IMR-90 (cell line): ENCODE data around the gene DOCK2. TPM values are rescaled to one million over a fixed set of nuclear protein-coding genes. Genes with fewer than 3 reads are reported as not detected.

Source experiments
- ATAC-seq: fragments of 200-7000 bp; cut with Tn5 transposase; 2 replicates; pipeline ENCODE4 v1.9.1; 2020; ENCODE audit warnings: low read depth, mild to moderate bottlenecking, moderate library complexity
- BruUV-seq: library from RNA; stranded (reverse); fragments of 400-500 nt; replicated peaks from 2 replicates; lab custom pipeline; 2021; lab: Mats Ljungman, UMichigan
- CTCF ChIA-PET: fragments of 300-600 bp; formaldehyde crosslinking; extraction: SDS; loops from one replicate; lab custom pipeline; 2021; ENCODE audit warnings: antibody characterized with exemption; lab: Yijun Ruan, JAX
- POLR2A ChIA-PET: fragments of 300-600 bp; sonication (Branson Sonifier 250); formaldehyde crosslinking; loops from one replicate; lab custom pipeline; 2022; ENCODE audit warnings: antibody characterized with exemption; ENCODE audit not compliant: unreplicated experiment; lab: Charles Lee
- DNase-seq: peaks from one replicate; pipeline ENCODE4 v3.0.0; 2013
- H2AFZ ChIP-seq: replicated peaks from 2 replicates; pipeline ENCODE3; 2013; ENCODE audit warnings: low read length, mild to moderate bottlenecking; ENCODE audit not compliant: poor library complexity
- H2AK5ac ChIP-seq: 2 replicates; pipeline ENCODE4 v1.6.1; 2013; ENCODE audit warnings: low read depth, low read length, inconsistent platforms
- H2AK9ac ChIP-seq: replicated peaks from 2 replicates; pipeline ENCODE3; 2013; ENCODE audit warnings: mild to moderate bottlenecking, low read depth, low read length, moderate library complexity; ENCODE audit not compliant: poor library complexity
- H2BK120ac ChIP-seq: 2 replicates; pipeline ENCODE4 v1.6.1; 2013; ENCODE audit warnings: low read depth, low read length, inconsistent platforms
- H2BK15ac ChIP-seq: 3 replicates; pipeline ENCODE4 v1.6.1; 2013; ENCODE audit warnings: low read depth, low read length, inconsistent platforms
- H2BK20ac ChIP-seq: 2 replicates; pipeline ENCODE4 v1.6.1; 2013; ENCODE audit warnings: low read depth, mild to moderate bottlenecking, inconsistent platforms, low read length, moderate library complexity
- H2BK5ac ChIP-seq: 2 replicates; pipeline ENCODE4 v1.6.1; 2013; ENCODE audit warnings: mild to moderate bottlenecking, low read depth, low read length, inconsistent platforms; ENCODE audit not compliant: poor library complexity, severe bottlenecking
- H3K14ac ChIP-seq: replicated peaks from 2 replicates; pipeline ENCODE4 v1.6.1; 2013; ENCODE audit warnings: low read depth, low read length, inconsistent platforms
- H3K18ac ChIP-seq: 2 replicates; pipeline ENCODE4 v1.6.1; 2013; ENCODE audit warnings: low read depth, low read length, control low read depth
- H3K23ac ChIP-seq: 2 replicates; pipeline ENCODE4 v1.6.1; 2013; ENCODE audit warnings: low read depth, low read length, inconsistent platforms
- H3K27ac ChIP-seq: 2 replicates; pipeline ENCODE4 v1.5.1; 2013; ENCODE audit warnings: mild to moderate bottlenecking, control low read depth, low read length; ENCODE audit not compliant: insufficient read depth
- H3K27me3 ChIP-seq: 2 replicates; pipeline ENCODE4 v1.6.1; 2013; ENCODE audit warnings: low read length; ENCODE audit not compliant: control insufficient read depth, insufficient read depth
- H3K36me3 ChIP-seq: 2 replicates; pipeline ENCODE4 v1.6.1; 2013; ENCODE audit warnings: low read length, mixed read lengths; ENCODE audit not compliant: control insufficient read depth, insufficient read depth
- H3K4ac ChIP-seq: 2 replicates; pipeline ENCODE4 v1.6.1; 2013; ENCODE audit warnings: low read depth, low read length, inconsistent platforms
- H3K4me1 ChIP-seq: 2 replicates; pipeline ENCODE4 v1.6.1; 2013; ENCODE audit warnings: low read length, mixed read lengths; ENCODE audit not compliant: control insufficient read depth, insufficient read depth
- H3K4me2 ChIP-seq: 2 replicates; pipeline ENCODE4 v1.6.1; 2013; ENCODE audit warnings: low read depth, mild to moderate bottlenecking, control low read depth, low read length, moderate library complexity
- H3K4me3 ChIP-seq: 2 replicates; pipeline ENCODE4 v1.5.1; 2013; ENCODE audit warnings: low read depth, mild to moderate bottlenecking, control low read depth, low read length, moderate library complexity; ENCODE audit not compliant: insufficient read depth
- H3K56ac ChIP-seq: 2 replicates; pipeline ENCODE4 v1.6.1; 2013; ENCODE audit warnings: low read length, inconsistent platforms; ENCODE audit not compliant: insufficient read depth; ENCODE audit errors: extremely low read depth
- H3K79me1 ChIP-seq, 2 experiments: 2 replicates each; pipeline ENCODE4 v1.6.1; 2013; ENCODE audit warnings: low read length in 2 of 2, inconsistent platforms in 1 of 2, low read depth in 1 of 2
- H3K9ac ChIP-seq: 2 replicates; pipeline ENCODE4 v1.6.1; 2013; ENCODE audit warnings: low read depth, low read length, control low read depth
- H3K9me1 ChIP-seq: 2 replicates; pipeline ENCODE4 v1.6.1; 2013; ENCODE audit warnings: low read length, inconsistent platforms; ENCODE audit not compliant: insufficient read depth
- H3K9me3 ChIP-seq: 2 replicates; pipeline ENCODE4 v1.6.1; 2013; ENCODE audit warnings: low read length; ENCODE audit not compliant: control insufficient read depth, insufficient read depth
- H4K20me1 ChIP-seq: 2 replicates; pipeline ENCODE4 v1.6.1; 2013; ENCODE audit warnings: low read length, inconsistent platforms; ENCODE audit not compliant: insufficient read depth
- H4K5ac ChIP-seq: 2 replicates; pipeline ENCODE4 v1.6.1; 2013; ENCODE audit warnings: mild to moderate bottlenecking, low read depth, low read length, control low read depth
- H4K8ac ChIP-seq, 2 experiments: 2 replicates each; pipeline ENCODE4 v1.6.1; 2013; ENCODE audit warnings: low read depth in 2 of 2, low read length in 2 of 2, control low read depth in 1 of 2, inconsistent platforms in 1 of 2
- H4K91ac ChIP-seq: 2 replicates; pipeline ENCODE4 v1.6.1; 2013; ENCODE audit warnings: low read depth, low read length, inconsistent platforms; ENCODE audit not compliant: insufficient read depth
- BHLHE40 ChIP-seq: fragments of 150-350 bp; IDR thresholded peaks from 2 replicates; pipeline ENCODE4 v1.6.1; 2016; ENCODE audit warnings: mild to moderate bottlenecking, low read depth, low read length
- CEBPB ChIP-seq: IDR thresholded peaks from 2 replicates; pipeline ENCODE4 v1.6.1; 2012; ENCODE audit warnings: low read depth, low read length, improper control_type of control experiment
- CHD1 ChIP-seq: IDR thresholded peaks from 2 replicates; pipeline ENCODE4 v1.6.1; 2012; ENCODE audit warnings: low read depth, low read length, improper control_type of control experiment
- FOS ChIP-seq: fragments of 150-350 bp; IDR thresholded peaks from 2 replicates; pipeline ENCODE4 v1.6.1; 2016; ENCODE audit warnings: low read depth, low read length
- MAFK ChIP-seq: IDR thresholded peaks from 2 replicates; pipeline ENCODE4 v1.6.1; 2012; ENCODE audit warnings: low read depth, low read length, improper control_type of control experiment
- MAZ ChIP-seq: IDR thresholded peaks from 2 replicates; pipeline ENCODE4 v1.6.1; 2012; ENCODE audit warnings: low read depth, mild to moderate bottlenecking, low read length, improper control_type of control experiment, moderate library complexity, borderline replicate concordance
- MXI1 ChIP-seq: IDR thresholded peaks from 2 replicates; pipeline ENCODE4 v1.6.1; 2012; ENCODE audit warnings: low read depth, mild to moderate bottlenecking, low read length, moderate library complexity, borderline replicate concordance
- NFE2L2 ChIP-seq: fragments of 150-350 bp; IDR thresholded peaks from 2 replicates; pipeline ENCODE4 v1.6.1; 2016; ENCODE audit warnings: low read depth, mild to moderate bottlenecking, low read length
- POLR2A ChIP-seq: IDR thresholded peaks from 2 replicates; pipeline ENCODE4 v1.6.1; 2012; ENCODE audit warnings: mild to moderate bottlenecking, low read depth, low read length
- RAD21 ChIP-seq: IDR thresholded peaks from 2 replicates; pipeline ENCODE4 v1.6.1; 2012; ENCODE audit warnings: low read length, improper control_type of control experiment
- RCOR1 ChIP-seq: IDR thresholded peaks from 2 replicates; pipeline ENCODE4 v1.6.1; 2012; ENCODE audit warnings: mild to moderate bottlenecking, low read length, improper control_type of control experiment; ENCODE audit not compliant: insufficient replicate concordance
- RFX5 ChIP-seq: IDR thresholded peaks from 2 replicates; pipeline ENCODE4 v1.8.0; 2012; ENCODE audit warnings: low read depth, mild to moderate bottlenecking, low read length, moderate library complexity
- SMC3 ChIP-seq: fragments of 150-350 bp; IDR thresholded peaks from 2 replicates; pipeline ENCODE4 v1.6.1; 2016; ENCODE audit warnings: low read depth, mild to moderate bottlenecking, antibody characterized with exemption, low read length, moderate library complexity
- WGBS, 2 experiments: methylation state at CpG; one replicate each; pipeline versions ENCODE4 v1.1.5 to v1.1.7; 2013; ENCODE audit warnings: missing lambda C conversion rate in 2 of 2; ENCODE audit not compliant: insufficient read length in 1 of 2; ENCODE audit errors: extremely low coverage in 2 of 2; 5-methylcytosine and 5-hydroxymethylcytosine counted together
- dilution Hi-C: fragments of 300-500 bp; cut with HindIII; formaldehyde crosslinking; loops from one replicate; pipeline ENCODE4 v1.14.3; 2018; ENCODE audit warnings: low sequenced_read_pairs; ENCODE audit not compliant: unreplicated experiment
- in situ Hi-C: fragments of 300-500 bp; cut with MboI; formaldehyde crosslinking; loops from 3 replicates; pipeline ENCODE4 v1.14.3; 2019; ENCODE audit warnings: low sequenced_read_pairs, inconsistent platforms, mixed read lengths
- intact Hi-C: fragments of 100-400 bp; cut with micrococcal nuclease; formaldehyde crosslinking; loops from 2 replicates; pipeline ENCODE4 v1.10.0; 2022
- polyA plus RNA-seq, 3 experiments: library from polyadenylated mRNA; depleted of rRNA; stranded (reverse); fragments of >200 nt; gene quantifications; 2 replicates each; pipeline ENCODE4 v1.2.3, GENCODE V29; 2012; ENCODE audit warnings: low replicate concordance in 1 of 3
- total RNA-seq: library from RNA; depleted of rRNA; stranded (reverse); fragments of >200 nt; gene quantifications from 2 replicates; pipeline ENCODE4 v1.2.3, GENCODE V29; 2012
- TF ChIP-seq, protein P1 (sequence below): fragments of 150-350 bp; IDR thresholded peaks from 2 replicates; pipeline ENCODE4 v1.6.1; 2016; ENCODE audit warnings: low read depth, mild to moderate bottlenecking, low read length, moderate library complexity, borderline replicate concordance
- TF ChIP-seq, protein P2 (sequence below): conservative IDR thresholded peaks from 2 replicates; pipeline ENCODE4 v1.5.1; 2012; ENCODE audit warnings: mild to moderate bottlenecking, low read depth, low read length, improper control_type of control experiment
- TF ChIP-seq, protein P3 (sequence below): fragments of 150-350 bp; IDR thresholded peaks from 2 replicates; pipeline ENCODE4 v1.6.1; 2017; ENCODE audit warnings: mild to moderate bottlenecking, antibody characterized with exemption, low read length, low read depth

Gene DOCK2
- total and polyA plus RNA-seq, 2 of the 4 experiments (the other 2 are of a cell fraction), result 0.72 to 3.0 TPM

DNA sequence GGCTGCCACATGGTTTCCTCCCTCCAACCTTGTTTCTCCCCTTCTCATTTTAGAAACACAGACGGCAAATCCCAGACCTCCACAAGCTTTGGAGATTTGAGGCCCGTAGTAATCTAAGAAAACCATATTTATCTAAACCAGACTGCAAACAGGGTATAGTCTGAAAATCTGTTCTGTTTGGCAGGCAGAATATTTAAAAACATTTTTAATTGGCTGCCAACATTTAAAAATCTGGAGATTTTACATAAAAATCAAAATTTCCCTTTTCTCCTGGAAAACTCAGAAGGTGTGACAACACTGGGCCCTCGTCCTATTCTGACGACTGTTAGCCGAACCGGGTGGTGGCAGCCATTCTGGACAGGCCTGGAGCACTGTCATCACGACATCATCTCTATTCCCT lies 401.2 kb downstream of the DOCK2 start:
- Histone ChIP-seq H3K23ac (no peak overlapping the region), H3K4me3 (no peak overlapping the region), H4K8ac (no peak overlapping the region), H2BK5ac (no peak overlapping the region), H3K4me1 (no peaks in the 10 kb centered on the region), H2AK9ac (no peak overlapping the region), H3K9me3 (no peaks in the 10 kb centered on the region), H3K36me3 (no peaks in the 10 kb centered on the region), H3K18ac (no peak overlapping the region), H3K9ac (no peak overlapping the region), H3K4ac (no peak overlapping the region), H2BK15ac (no peak overlapping the region), H3K27ac (no peak overlapping the region), H3K27me3 (no peaks in the 10 kb centered on the region), H4K91ac (no peak overlapping the region), H2AK5ac (no peak overlapping the region), H3K9me1 (no peaks in the 10 kb centered on the region), H4K20me1 (no peaks in the 10 kb centered on the region), H2AFZ (no peak overlapping the region), H3K14ac (no peak overlapping the region), H4K5ac (no peak overlapping the region), H3K56ac (no peak overlapping the region), H3K4me2 (no peak overlapping the region), H2BK120ac (no peak overlapping the region), H3K79me1 (no peaks in the 10 kb centered on the region), H2BK20ac (no peak overlapping the region)
- WGBS, 2 experiments, result no CpG with 5 or more reads among the region's 7 CpGs
- ChIA-PET POLR2A (no interaction called here), CTCF (interaction anchor here (1.4 kb wide), 1 partner anchor 33 kb away, joined by 6 read pairs; no protein-coding TSS in a partner anchor)
- dilution Hi-C loops, result no loop called here
- in situ Hi-C loops, result no loop called here
- intact Hi-C loops, result no loop called here
- no peak for TF ChIP-seq MAZ
- TF ChIP-seq POLR2A, result no peak
- TF ChIP-seq FOS, result no peak
- TF ChIP-seq, protein P1, sequence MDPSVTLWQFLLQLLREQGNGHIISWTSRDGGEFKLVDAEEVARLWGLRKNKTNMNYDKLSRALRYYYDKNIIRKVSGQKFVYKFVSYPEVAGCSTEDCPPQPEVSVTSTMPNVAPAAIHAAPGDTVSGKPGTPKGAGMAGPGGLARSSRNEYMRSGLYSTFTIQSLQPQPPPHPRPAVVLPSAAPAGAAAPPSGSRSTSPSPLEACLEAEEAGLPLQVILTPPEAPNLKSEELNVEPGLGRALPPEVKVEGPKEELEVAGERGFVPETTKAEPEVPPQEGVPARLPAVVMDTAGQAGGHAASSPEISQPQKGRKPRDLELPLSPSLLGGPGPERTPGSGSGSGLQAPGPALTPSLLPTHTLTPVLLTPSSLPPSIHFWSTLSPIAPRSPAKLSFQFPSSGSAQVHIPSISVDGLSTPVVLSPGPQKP, result no peak
- no peak for TF ChIP-seq CEBPB
- no peak for TF ChIP-seq CHD1
- no peak for TF ChIP-seq NFE2L2
- TF ChIP-seq RFX5, result no peak
- no peak for TF ChIP-seq SMC3
- TF ChIP-seq, protein P2, sequence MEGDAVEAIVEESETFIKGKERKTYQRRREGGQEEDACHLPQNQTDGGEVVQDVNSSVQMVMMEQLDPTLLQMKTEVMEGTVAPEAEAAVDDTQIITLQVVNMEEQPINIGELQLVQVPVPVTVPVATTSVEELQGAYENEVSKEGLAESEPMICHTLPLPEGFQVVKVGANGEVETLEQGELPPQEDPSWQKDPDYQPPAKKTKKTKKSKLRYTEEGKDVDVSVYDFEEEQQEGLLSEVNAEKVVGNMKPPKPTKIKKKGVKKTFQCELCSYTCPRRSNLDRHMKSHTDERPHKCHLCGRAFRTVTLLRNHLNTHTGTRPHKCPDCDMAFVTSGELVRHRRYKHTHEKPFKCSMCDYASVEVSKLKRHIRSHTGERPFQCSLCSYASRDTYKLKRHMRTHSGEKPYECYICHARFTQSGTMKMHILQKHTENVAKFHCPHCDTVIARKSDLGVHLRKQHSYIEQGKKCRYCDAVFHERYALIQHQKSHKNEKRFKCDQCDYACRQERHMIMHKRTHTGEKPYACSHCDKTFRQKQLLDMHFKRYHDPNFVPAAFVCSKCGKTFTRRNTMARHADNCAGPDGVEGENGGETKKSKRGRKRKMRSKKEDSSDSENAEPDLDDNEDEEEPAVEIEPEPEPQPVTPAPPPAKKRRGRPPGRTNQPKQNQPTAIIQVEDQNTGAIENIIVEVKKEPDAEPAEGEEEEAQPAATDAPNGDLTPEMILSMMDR, result no peak
- no peak for TF ChIP-seq MXI1
- TF ChIP-seq RCOR1, result no peak
- no peak for TF ChIP-seq RAD21
- no peak for TF ChIP-seq MAFK
- no peak for TF ChIP-seq BHLHE40
- TF ChIP-seq, protein P3, sequence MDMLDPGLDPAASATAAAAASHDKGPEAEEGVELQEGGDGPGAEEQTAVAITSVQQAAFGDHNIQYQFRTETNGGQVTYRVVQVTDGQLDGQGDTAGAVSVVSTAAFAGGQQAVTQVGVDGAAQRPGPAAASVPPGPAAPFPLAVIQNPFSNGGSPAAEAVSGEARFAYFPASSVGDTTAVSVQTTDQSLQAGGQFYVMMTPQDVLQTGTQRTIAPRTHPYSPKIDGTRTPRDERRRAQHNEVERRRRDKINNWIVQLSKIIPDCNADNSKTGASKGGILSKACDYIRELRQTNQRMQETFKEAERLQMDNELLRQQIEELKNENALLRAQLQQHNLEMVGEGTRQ, result no peak
- no TSS peak for BruUV-seq
- DNase-seq (no peak), ATAC-seq (no peak)
